Esophagus (tissue), 2 donors: Measurements from ENCODE around the gene CFAP54. TPM values are rescaled to one million over a fixed set of nuclear protein-coding genes. Genes with fewer than 3 reads are reported as not detected.
"Not testable (repeated sequence)": the region's sequence is repeated elsewhere in the genome, so short reads cannot be mapped to it uniquely, and the experiment has no call there.

Source experiments
- H3K27ac ChIP-seq, 2 donors: one replicate each; pipeline ENCODE4 v1.5.1; 2013; ENCODE audit warnings: low read depth in 2 of 2, mild to moderate bottlenecking in 2 of 2, inconsistent platforms in 1 of 2, low read length in 1 of 2, moderate library complexity in 1 of 2
- H3K27me3 ChIP-seq, 2 donors: one replicate each; pipeline ENCODE4 v1.6.1; 2013; ENCODE audit warnings: low read length in 2 of 2, control low read depth in 1 of 2, mild to moderate bottlenecking in 1 of 2; ENCODE audit not compliant: insufficient read depth in 2 of 2, control insufficient read depth in 1 of 2
- H3K36me3 ChIP-seq, 2 donors: one replicate each; pipeline ENCODE4 v1.6.1; 2013; ENCODE audit warnings: low read length in 1 of 2; ENCODE audit not compliant: control insufficient read depth in 2 of 2, insufficient read depth in 2 of 2
- H3K4me1 ChIP-seq, 2 donors: one replicate each; pipeline ENCODE4 v1.6.1; 2013; ENCODE audit warnings: low read length in 1 of 2; ENCODE audit not compliant: control insufficient read depth in 2 of 2, insufficient read depth in 2 of 2
- H3K4me3 ChIP-seq, 2 donors: one replicate each; pipeline ENCODE4 v1.5.1; 2013; ENCODE audit warnings: low read length in 2 of 2, mild to moderate bottlenecking in 2 of 2, low read depth in 1 of 2, moderate library complexity in 1 of 2
- H3K9me3 ChIP-seq, 2 donors: one replicate each; pipeline ENCODE4 v1.6.1; 2013; ENCODE audit warnings: mild to moderate bottlenecking in 2 of 2, low read depth in 1 of 2, low read length in 1 of 2, moderate library complexity in 1 of 2; ENCODE audit not compliant: control insufficient read depth in 2 of 2, insufficient read depth in 1 of 2
- whole genome bisulfite sequencing, 2 donors: extraction: QIAGEN DNeasy Blood & Tissue Kit; methylation state at CpG; one replicate each; pipeline ENCODE4 v1.1.7; 2013; 5-methylcytosine and 5-hydroxymethylcytosine counted together
- polyA plus RNA-seq, 2 donors: library from polyadenylated mRNA; stranded (reverse); fragments of 200-250 nt; gene quantifications; one replicate each; pipeline ENCODE4 v1.2.3, GENCODE V29; 2013
- donor health status: healthy with polysubstance abuse.
- donor health status: Bipolar disorder and iron deficiency.

The CFAP54 gene
- polyA plus RNA-seq, 2 donors, result 0.06 to 0.08 TPM

DNA sequence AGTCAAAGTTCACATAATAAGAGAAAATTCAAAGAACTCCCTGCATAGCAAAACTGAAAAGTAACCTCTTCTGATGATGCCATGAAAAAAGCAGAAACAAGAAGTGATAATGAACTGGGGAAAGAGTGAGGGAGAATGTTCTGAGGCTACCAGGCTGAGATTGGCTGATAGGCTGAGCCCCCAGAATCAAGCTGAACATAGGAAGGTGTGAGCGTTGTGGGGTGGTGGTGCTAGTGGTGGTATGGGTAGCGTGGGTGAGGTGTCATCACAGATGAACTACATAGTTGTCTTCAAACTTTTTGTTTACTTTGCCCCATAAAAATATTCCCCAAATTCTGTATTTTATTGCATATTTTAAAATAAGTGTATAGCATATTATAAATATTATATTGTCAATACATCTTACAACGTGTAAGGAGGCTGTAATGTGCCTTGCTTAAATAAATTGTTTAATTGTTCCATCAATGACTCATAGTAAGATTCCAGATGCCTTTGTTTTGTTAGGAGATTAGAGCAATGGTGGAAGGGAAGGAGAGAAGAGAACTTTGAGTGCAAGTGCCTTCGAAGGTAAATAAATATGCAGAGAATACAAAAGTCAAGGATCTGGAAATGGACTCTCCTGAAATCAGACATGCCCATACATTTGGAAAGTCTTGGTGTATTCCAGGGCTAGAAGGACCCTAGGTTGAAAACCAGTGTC is 15.8 kb upstream of the CFAP54 start:
- Histone ChIP-seq H3K4me3 (no peak overlapping the region), H3K4me1 (no peaks in the 10 kb centered on the region), H3K36me3 (no peaks in the 10 kb centered on the region), H3K27ac (no peak overlapping the region), H3K9me3 (no peaks in the 10 kb centered on the region), H3K27me3 (no peaks in the 10 kb centered on the region)
- WGBS, 2 donors, result 76 to 79% methylated on average over 4 of the region's 4 CpGs

DNA sequence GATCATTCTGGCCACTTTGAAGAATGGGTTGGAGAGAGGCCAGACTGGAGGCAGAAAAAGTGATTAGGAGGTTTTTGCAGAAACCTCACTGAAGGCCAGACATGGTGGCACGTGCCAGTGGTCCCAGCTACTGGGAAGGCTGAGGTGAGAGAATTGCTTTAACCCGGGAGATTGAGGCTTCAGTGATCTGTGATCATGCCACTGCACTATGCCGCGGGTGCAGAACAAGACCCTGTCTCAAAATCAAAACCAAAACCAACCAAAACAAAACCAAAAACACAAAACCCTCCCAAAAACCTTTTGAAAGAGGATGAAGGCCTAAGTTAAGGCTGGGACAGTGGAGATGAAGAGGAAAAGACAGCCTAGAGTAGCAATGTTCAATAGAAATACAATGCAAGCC is 15.2 kb upstream of the CFAP54 start:
- 66 to 76% methylated on average over 4 of the region's 4 CpGs for WGBS, 2 donors
- no peaks in the 10 kb centered on the region for H3K27me3 ChIP-seq
- H3K36me3 ChIP-seq, result no peaks in the 10 kb centered on the region

DNA sequence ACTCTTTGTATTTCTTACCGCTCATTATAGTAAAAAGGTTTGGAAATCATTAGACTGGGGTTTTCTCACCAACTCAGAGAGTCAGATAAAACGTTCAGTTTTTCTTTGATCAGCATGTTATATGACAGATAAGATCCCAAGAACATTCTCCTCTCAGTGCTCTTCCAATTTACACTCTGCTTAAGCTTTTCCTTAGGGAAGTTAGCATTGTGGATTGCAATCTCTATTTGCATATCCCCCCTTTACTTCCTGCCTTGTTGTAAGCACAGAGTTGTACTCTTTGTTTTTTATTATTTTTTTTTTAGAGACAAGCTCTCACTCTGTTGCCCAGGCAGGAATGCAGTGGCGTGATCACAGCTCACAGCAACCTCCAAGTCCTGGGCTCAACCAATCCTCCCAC is 11.4 kb upstream of the CFAP54 start:
- H3K9me3 ChIP-seq, result no peaks in the 10 kb centered on the region
- H3K27ac ChIP-seq, result no peak overlapping the region
- no peaks in the 10 kb centered on the region for H3K4me1 ChIP-seq
- no peaks in the 10 kb centered on the region for H3K27me3 ChIP-seq
- H3K4me3 ChIP-seq, result no peak overlapping the region
- WGBS, 2 donors, result 65 to 66% methylated on average over 3 of the region's 3 CpGs
- H3K36me3 ChIP-seq, result no peaks in the 10 kb centered on the region

More for the DNA sequence above, 15.2 kb upstream of the CFAP54 start:
- H3K27ac ChIP-seq, result no peak overlapping the region
- no peaks in the 10 kb centered on the region for H3K9me3 ChIP-seq
- no peaks in the 10 kb centered on the region for H3K4me1 ChIP-seq
- H3K4me3 ChIP-seq, result no peak overlapping the region

DNA sequence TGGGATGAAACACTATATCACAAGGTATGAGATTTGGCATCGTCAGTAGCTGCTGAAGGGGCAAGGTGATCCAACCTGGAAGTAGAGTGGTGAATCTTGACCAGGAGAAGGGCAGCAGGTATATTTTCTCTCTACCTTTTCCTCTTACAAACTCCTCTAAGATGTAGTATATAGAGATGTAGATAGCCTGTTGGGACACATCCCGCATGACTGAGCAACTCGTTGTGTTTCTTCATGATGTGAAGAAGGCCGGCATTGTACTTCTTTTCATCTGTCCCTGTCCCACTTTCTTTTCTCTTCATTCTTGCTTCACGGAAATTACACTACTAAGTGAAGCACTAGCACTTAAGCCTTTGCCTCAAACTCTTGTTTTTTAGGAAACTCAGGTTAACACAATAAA is 7.3 kb upstream of the CFAP54 start:
- WGBS, 2 donors, result 86 to 88% methylated on average over 5 of the region's 5 CpGs
- Histone ChIP-seq H3K36me3 (no peaks in the 10 kb centered on the region), H3K27me3 (no peaks in the 10 kb centered on the region), H3K4me3 (no peak overlapping the region), H3K27ac (no peak overlapping the region), H3K4me1 (no peaks in the 10 kb centered on the region), H3K9me3 (no peaks in the 10 kb centered on the region)

DNA sequence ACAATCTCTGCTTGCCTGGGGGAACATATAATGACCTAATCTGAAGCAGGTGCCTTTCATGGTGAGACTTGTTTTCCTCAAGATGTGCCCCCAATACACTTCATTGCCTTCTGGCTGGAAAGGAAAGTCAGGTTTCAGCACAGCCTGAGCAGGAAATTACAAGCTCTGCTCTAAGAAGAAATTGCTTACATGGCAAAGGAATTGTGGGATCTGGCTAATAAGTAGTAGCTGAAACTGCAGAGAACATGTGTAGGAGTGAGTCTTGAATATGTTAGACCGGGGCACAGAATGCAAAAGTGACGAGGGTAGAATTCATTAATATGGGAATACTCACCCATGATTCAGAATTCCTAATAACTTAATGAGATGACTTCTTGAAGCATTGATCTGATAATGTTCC is 6.3 kb upstream of the CFAP54 start:
- WGBS, 2 donors, result 83 to 87% methylated on average over 2 of the region's 2 CpGs
- no peaks in the 10 kb centered on the region for H3K4me1 ChIP-seq
- no peaks in the 10 kb centered on the region for H3K9me3 ChIP-seq
- H3K27ac ChIP-seq, result no peak overlapping the region
- H3K4me3 ChIP-seq, result no peak overlapping the region
- H3K36me3 ChIP-seq, result no peaks in the 10 kb centered on the region
- no peaks in the 10 kb centered on the region for H3K27me3 ChIP-seq

DNA sequence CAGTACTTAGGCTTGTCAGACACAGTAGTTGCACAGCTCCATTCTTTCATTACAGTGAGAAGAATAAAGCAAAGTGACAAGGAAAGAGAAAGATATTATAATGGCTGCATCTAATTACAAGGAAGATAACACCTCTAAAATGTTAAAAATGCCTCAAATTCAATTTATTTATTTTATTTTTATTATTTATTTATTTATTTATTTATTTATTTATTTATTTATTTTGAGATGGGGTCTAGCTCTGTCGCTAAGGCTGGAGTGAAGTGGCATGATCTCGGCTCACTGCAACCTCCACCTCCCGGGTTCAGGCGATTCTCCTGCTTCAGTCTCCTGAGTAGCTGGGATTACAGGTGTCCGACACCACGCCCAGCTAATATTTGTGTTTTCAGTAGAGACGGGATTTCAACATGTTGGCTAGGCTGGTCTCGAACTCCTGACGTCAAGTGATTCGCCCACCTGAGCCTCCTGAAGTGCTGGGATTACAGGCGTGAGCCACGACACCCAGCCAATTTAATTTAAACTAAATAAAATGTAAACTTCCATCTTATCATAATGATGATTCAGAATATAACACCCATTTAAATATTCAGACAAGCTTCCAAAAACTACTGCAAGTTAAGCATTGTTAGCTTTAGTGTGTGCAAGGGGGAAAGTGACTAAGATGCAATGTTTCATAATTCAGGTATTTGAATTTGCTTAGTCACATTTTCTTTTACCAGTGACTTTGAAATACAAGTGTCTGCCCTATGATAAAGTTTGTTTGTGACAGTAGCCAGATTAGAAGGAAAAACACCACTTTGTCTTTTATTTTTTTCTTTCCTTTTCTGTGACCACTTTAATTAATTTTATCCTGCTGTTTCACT is 2.4 kb upstream of the CFAP54 start:
- Histone ChIP-seq H3K36me3 (no peaks in the 10 kb centered on the region), H3K9me3 (no peaks in the 10 kb centered on the region), H3K4me3 (no peak overlapping the region), H3K27ac (no peak overlapping the region), H3K4me1 (peaks cover 3 to 4% of the 10 kb centered on the region in 2 donors), H3K27me3 (no peaks in the 10 kb centered on the region)
- WGBS, 2 donors, result 87 to 88% methylated on average over 12 of the region's 12 CpGs

DNA sequence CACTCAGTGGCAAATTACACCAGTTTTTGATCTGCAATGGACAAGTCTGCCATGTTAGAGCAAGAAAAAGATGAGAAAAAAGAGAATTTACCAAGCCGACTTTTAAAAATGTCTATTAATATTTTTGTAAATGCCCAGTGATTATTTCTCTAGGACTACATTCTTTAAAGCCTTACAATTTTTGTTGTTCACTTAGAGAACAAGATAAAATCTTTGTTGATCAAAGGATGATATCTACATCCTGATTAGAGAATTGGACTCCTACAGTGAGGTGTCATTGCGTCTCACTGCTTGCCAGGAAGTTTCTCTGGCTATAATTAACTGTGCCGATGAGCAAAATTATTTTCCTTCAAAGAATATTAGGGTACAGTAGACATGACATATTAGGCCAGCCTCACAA is 1.7 kb upstream of the CFAP54 start:
- peaks cover 3 to 4% of the 10 kb centered on the region in 2 donors for H3K4me1 ChIP-seq
- H3K4me3 ChIP-seq, result no peak overlapping the region
- H3K27ac ChIP-seq, result no peak overlapping the region
- no peaks in the 10 kb centered on the region for H3K36me3 ChIP-seq
- no peaks in the 10 kb centered on the region for H3K9me3 ChIP-seq
- no peaks in the 10 kb centered on the region for H3K27me3 ChIP-seq
- 84 to 86% methylated on average over 3 of the region's 3 CpGs for WGBS, 2 donors

DNA sequence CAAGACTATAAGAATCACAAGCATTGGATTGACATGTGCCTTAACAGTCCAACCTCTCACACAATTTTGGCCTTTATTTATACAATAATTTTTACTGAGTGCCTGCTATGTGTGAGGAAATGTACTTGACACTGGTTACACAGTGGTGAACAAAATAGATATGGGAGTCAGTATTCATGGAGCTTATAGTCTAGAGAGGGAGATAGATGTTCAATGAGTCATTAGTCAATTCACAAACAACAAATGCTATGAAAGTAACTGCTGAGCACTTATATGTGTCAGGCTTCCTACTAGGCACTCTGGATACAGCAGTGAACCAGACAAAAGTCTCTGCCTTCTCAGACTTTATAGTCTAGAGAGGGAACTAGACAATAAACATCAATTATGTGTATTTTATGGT is 3.7 kb downstream of the CFAP54 start:
- peaks cover 3 to 4% of the 10 kb centered on the region in 2 donors for H3K4me1 ChIP-seq
- no peaks in the 10 kb centered on the region for H3K9me3 ChIP-seq
- H3K36me3 ChIP-seq, result no peaks in the 10 kb centered on the region
- H3K27ac ChIP-seq, result no peak overlapping the region
- H3K27me3 ChIP-seq, result no peaks in the 10 kb centered on the region
- H3K4me3 ChIP-seq, result no peak overlapping the region

DNA sequence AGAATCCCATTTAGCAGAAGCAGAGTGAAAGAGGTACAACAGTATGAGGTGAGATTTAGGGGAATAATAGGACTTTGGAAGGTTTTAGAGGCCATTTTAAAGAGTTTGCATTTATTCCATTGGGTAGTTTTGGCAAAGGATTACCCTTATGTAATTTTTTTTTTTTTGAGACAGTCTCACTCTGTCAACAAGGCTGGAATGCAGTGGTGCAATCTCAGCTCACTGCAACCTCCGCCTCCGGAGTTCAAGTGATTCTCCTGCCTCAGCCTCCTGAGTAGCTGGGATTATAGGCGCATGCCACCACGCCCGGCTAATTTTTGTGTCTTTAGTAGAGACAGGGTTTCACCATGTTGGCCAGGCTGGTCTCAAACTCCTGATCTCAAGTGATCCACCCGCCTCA is 4.8 kb downstream of the CFAP54 start:
- H3K36me3 ChIP-seq, H3K4me1 ChIP-seq, H3K27ac ChIP-seq, H3K27me3 ChIP-seq, H3K4me3 ChIP-seq, H3K9me3 ChIP-seq: not testable (repeated sequence)
- 92 to 97% methylated on average over 6 of the region's 6 CpGs for WGBS, 2 donors

DNA sequence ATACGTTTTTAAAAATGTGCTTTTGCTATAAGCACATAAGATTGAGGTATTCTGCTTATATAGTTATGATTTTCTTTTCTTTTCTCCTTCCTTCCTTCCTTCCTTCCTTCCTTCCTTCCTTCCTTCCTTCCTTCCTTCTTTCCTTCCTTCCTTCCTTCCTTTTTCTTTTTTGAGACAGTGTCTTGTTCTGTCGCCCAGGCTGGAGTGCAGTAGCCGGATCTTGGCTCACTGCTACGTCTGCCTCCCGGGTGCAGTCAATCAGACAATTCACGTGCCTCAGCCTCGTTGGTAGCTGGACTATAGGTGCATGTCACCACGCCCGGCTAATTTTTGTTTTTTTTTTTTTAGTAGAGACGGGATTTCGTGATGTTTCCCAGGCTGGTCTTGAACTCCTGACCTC is 5.8 kb downstream of the CFAP54 start:
- Histone ChIP-seq H3K9me3 (no peaks in the 10 kb centered on the region), H3K4me1 (no peaks in the 10 kb centered on the region), H3K36me3 (no peaks in the 10 kb centered on the region), H3K27me3 (no peaks in the 10 kb centered on the region), H3K4me3 (no peak overlapping the region), H3K27ac (no peak overlapping the region)
- 81 to 82% methylated on average over 11 of the region's 11 CpGs for WGBS, 2 donors
